GM18511 (cell line): ENCODE measurements around the gene RPL14.
"Not testable (repeated sequence)": the region's sequence is repeated elsewhere in the genome, so short reads cannot be mapped to it uniquely, and the experiment has no call there.

Experiments
- ATAC-seq: cut with Tn5 transposase; IDR thresholded peaks from one replicate; pipeline ENCODE4 v1.9.1; 2021; ENCODE audit warnings: mild to moderate bottlenecking, moderate library complexity; ENCODE audit not compliant: unreplicated experiment

RPL14 gene

GRCh38 chr3:40462838-40463237 lies 5.7 kb downstream of the RPL14 start:
- ATAC-seq, result not testable (repeated sequence)

- no peak for ATAC-seq
These were observed 6.4 kb downstream of the RPL14 start for GRCh38 chr3:40463579-40463978.

GRCh38 chr3:40464339-40465110 lies 7.4 kb downstream of the RPL14 start:
- ATAC-seq, result no peak

- no peak for ATAC-seq
These were observed 7.9 kb downstream of the RPL14 start for GRCh38 chr3:40465111-40465407.

GRCh38 chr3:40465456-40465855 lies 8.3 kb downstream of the RPL14 start:
- ATAC-seq, result no peak

DNA sequence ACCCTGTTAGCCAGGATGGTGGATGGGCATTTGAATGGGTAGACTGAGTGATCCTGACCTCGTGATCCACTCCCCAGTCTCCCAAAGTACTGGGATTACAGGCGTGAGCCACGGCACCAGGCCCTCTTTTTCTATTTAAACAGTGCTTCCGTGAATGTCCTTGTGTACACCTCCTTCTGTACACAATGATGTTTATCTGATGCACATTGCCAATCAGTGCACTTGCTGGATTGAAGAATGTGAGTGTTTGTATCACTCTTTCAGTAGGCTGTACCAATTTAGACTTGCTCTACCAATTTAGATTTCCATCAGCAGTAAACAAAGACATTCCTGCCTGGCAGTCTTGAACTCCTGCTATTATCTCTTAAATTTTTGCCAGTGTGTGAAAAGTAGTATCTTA lies 10.9 kb downstream of the RPL14 start:
- no peak for ATAC-seq

DNA sequence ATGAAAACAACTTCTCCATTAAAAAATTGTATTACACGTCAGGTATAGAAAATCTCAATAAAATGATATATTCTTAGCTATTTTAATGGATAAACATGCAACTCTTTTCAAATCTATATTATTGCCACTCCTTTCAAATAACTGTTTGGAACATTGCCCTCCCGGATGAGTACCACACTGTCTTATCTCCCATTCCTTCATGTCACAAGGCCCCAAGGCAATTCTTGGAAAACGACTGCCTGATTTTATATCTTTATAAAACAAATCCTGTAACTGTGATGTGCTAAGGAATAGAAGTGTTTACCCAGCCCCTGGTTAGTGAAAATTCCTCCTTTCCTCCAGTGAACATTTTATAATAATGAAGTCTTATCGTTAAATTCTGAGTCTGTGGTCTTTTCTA lies 13.6 kb downstream of the RPL14 start:
- ATAC-seq, result no peak

GRCh38 chr3:40476478-40477470 lies 19.6 kb downstream of the RPL14 start, which contains the start of gene ZNF619:
ZNF619 (plus strand) TSS chr3:40477122; CDS start chr3:40477980, 858 bp downstream.
- peak; percentile 86 for ATAC-seq

DNA sequence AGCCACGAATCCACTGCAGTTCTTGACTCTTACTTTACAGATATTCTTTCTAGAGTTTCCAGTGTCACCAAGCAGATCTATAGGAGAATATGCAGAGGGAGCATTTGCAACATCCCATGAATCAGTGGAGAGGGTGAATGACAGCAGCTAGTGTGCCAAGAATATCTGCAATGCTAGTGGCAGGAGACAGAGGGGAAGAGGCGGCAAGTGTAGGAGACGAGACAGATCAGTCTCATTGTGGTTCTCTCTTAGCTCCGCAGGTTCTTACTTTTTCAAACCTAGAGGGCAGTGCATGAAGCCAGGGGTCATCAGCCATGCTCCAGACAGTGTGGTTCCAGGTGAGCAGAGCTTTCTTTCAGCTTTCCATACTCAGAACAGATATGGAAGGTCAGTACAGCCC lies 20.5 kb downstream of the RPL14 start:
- ATAC-seq, result no peak

DNA sequence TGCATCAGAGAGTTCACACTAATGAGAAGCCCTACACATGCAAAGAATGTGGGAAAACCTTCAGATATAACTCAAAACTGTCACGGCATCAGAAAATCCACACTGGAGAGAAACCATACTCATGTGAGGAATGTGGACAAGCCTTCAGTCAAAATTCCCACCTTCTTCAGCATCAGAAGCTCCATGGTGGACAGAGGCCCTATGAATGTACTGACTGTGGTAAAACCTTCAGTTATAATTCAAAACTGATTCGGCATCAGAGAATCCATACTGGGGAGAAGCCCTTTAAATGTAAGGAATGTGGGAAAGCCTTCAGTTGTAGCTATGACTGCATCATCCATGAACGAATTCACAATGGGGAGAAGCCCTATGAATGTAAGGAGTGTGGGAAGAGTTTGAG lies 30.0 kb downstream of the RPL14 start:
- ATAC-seq, result no peak

- no peak for ATAC-seq
These were observed 33.8 kb downstream of the RPL14 start for GRCh38 chr3:40490916-40491315.

GRCh38 chr3:40494698-40495097 lies 37.6 kb downstream of the RPL14 start:
- ATAC-seq, result no peak

GRCh38 chr3:40497288-40497687 lies 40.1 kb downstream of the RPL14 start:
- no peak for ATAC-seq

DNA sequence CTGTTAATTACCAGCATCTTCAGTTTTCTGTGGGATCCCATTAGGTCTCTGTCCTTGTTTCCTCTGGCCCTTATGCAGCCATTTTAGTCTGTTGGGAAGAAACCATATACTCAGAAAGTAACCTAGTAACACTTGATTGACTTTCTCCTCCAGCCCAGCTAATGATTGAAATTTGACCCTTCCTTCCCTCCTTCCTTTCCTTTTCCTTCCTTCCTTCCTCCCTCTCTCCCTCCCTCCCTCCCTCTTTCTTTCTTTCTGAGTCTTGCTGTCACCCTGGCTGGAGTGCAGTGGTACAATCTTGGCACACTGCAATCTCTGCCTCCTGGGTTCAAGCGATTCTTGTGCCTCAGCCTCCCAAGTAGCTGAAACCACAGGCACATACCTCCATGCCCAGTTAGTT lies 42.8 kb downstream of the RPL14 start:
- no peak for ATAC-seq

GRCh38 chr3:40502034-40502433 lies 44.9 kb downstream of the RPL14 start:
- no peak for ATAC-seq

DNA sequence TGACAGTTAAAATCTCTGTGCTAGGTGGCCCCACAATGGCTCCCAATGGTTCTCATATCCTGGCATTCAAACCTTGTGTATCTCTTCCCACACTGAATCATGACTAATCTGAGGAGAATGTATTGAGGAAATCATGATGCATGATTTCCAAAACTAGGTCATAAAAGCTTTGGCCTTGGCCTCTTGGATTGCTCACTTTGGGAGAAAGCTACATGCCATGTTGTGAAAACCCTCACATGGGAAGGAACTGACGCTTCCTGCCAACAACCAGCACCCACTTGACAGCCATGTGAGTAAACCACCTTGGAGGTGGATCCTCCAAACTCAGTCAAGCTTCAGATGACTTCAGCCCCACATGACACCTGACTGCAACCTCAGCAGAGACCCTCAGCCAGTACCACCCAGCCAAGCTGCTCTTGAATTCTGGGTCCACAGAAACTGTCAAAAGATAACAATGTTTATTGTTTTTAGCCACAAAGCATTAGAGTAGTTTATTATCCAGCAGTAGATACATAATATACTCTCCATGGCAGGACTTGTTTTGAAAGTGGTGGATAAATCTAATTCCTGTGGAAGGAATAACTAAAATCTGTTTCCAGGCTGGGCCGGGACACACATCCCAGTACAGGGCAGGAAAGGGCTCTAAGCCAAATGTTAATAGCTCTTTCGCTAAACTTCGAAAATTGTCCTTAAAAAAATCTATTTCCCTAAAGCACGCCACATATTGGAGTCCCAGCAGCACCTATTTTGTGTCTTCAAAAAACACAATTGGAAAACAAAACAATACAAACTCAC lies 47.7 kb downstream of the RPL14 start:
- no peak for ATAC-seq

DNA sequence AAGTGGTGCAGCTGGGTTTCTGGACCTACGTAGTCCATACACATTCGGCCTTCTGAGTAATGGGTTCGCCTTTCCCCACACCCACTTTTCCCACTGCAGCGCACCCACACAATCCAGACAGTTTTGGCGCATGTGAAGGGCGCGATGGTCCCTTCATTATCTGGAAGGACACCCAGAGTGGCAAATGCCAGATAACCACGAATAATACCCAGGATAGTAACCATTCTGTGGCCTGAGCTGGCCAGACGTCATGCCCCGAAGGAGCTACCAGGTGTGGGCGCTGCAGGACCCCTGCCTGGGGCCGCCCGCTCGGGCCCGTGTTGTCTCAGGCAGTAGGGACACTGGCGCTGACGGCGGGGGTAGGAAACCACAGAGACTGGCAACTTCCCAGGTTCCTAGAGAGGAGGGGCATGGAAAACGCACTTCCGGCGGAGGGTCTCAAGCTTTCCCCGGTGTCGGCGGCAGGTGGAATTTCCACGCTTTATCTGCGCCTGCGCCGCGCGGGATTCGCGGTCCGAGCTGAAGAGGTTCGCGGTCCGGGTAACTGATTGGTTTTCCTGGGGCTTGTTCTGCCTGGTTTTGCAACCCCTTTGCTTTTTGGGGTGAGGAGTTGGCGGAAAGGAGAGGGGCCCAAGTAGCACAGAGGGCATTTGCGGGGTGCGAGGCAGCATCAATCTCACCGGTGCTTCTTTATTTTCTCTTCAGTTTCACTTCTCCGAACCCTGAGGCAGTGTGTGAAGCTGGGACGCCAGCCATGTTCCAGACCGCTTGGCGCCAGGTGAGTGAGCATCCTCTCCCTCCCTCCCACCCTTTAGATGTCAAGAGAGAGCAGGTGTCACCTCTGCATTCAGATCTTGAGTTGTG lies 48.7 kb downstream of the RPL14 start, which contains the start of gene ZNF620:
TSS of gene ZNF620 (plus strand) at position 441 of the 864 bp plus-strand sequence. CDS start at position 755, 314 bp downstream.
- peak; percentile 90 for ATAC-seq

GRCh38 chr3:40511031-40511718 lies 54.0 kb downstream of the RPL14 start:
- ATAC-seq, result no peak

- no peak for ATAC-seq
These were observed 59.1 kb downstream of the RPL14 start for GRCh38 chr3:40516201-40516600.
